Endothelial cell of umbilical vein (primary cell): Measurements from ENCODE around the gene TBCD. TPM values are rescaled to one million over a fixed set of nuclear protein-coding genes. Genes with fewer than 3 reads are reported as not detected.

ENCODE experiments used
- BruUV-seq: library from RNA; stranded (reverse); fragments of 400-500 nt; replicated peaks from 2 replicates; lab custom pipeline; 2021; lab: Mats Ljungman, UMichigan
- CTCF ChIA-PET: fragments of 300-600, 350-600 bp; sonication (Branson Sonifier 250); formaldehyde crosslinking; loops from one replicate; lab custom pipeline; 2021; ENCODE audit warnings: antibody characterized with exemption, inconsistent platforms; lab: Charles Lee
- POLR2A ChIA-PET: fragments of 300-600, 350-600 bp; sonication (Branson Sonifier 250); formaldehyde crosslinking; loops from one replicate; lab custom pipeline; 2021; ENCODE audit warnings: antibody characterized with exemption, inconsistent platforms; lab: Charles Lee
- DNase-seq: peaks from one replicate; pipeline ENCODE4 v3.0.0-alpha.2; 2011; ENCODE audit warnings: low read depth, low spot score
- FAIRE-seq: peaks from 2 replicates; lab custom pipeline; 2011; peaks lifted over from hg19 to GRCh38; lab: Jason Lieb, UNC
- H2AFZ ChIP-seq: 2 replicates; pipeline ENCODE4 v1.6.0; 2012; ENCODE audit warnings: low read depth, low read length, control low read depth, inconsistent platforms
- H3K27ac ChIP-seq: 2 replicates; pipeline ENCODE4 v1.5.1; 2011; ENCODE audit warnings: low read depth, mild to moderate bottlenecking, control low read depth, low read length, moderate library complexity; ENCODE audit not compliant: insufficient read depth
- H3K27me3 ChIP-seq, 2 experiments: 2 replicates each; pipeline versions ENCODE4 v1.6.0 to v1.6.1; 2011; ENCODE audit warnings: low read length in 2 of 2, mixed read lengths in 1 of 2; ENCODE audit not compliant: control insufficient read depth in 2 of 2, insufficient read depth in 2 of 2
- H3K36me3 ChIP-seq, 2 experiments: 2 replicates in 1 of 2; 3 replicates in 1 of 2; pipeline ENCODE4 v1.5.1; 2011; ENCODE audit warnings: low read length in 2 of 2, mild to moderate bottlenecking in 1 of 2, moderate library complexity in 1 of 2; ENCODE audit not compliant: control insufficient read depth in 2 of 2, insufficient read depth in 2 of 2; ENCODE audit errors: extremely low read depth in 1 of 2
- H3K4me1 ChIP-seq: 3 replicates; pipeline ENCODE4 v1.5.1; 2011; ENCODE audit warnings: mild to moderate bottlenecking, low read length; ENCODE audit not compliant: control insufficient read depth, insufficient read depth; ENCODE audit errors: extremely low read depth
- H3K4me2 ChIP-seq: 2 replicates; pipeline ENCODE4 v1.6.1; 2011; ENCODE audit warnings: low read length, control low read depth, mixed read lengths; ENCODE audit not compliant: insufficient read depth
- H3K4me3 ChIP-seq, 3 experiments: fragments of 200-600 bp in 1 of 3; sonication (generic), shearing (Covaris generic) in 1 of 3; replicated peaks in 1 of 3; 2 replicates each; pipeline ENCODE4 v1.5.1; 2011 to 2016; ENCODE audit warnings: control low read depth in 3 of 3, low read length in 3 of 3, mild to moderate bottlenecking in 2 of 3, inconsistent platforms in 1 of 3, low read depth in 1 of 3, moderate library complexity in 1 of 3; ENCODE audit not compliant: insufficient read depth in 1 of 3
- H3K79me2 ChIP-seq: 2 replicates; pipeline ENCODE4 v1.6.0; 2012; ENCODE audit warnings: low read length, inconsistent platforms; ENCODE audit not compliant: control insufficient read depth, insufficient read depth
- H3K9ac ChIP-seq: replicated peaks from 2 replicates; pipeline ENCODE3; 2011; ENCODE audit warnings: low read length, control low read depth; ENCODE audit not compliant: insufficient read depth; ENCODE audit errors: extremely low read depth
- H3K9me1 ChIP-seq: replicated peaks from 3 replicates; pipeline ENCODE4 v1.6.0; 2011; ENCODE audit warnings: mild to moderate bottlenecking, low read length; ENCODE audit not compliant: control insufficient read depth, insufficient read depth; ENCODE audit errors: extremely low read depth
- H3K9me3 ChIP-seq: replicated peaks from 2 replicates; pipeline ENCODE4 v1.5.1; 2012; ENCODE audit warnings: low read length, inconsistent platforms; ENCODE audit not compliant: control insufficient read depth, insufficient read depth
- H4K20me1 ChIP-seq: replicated peaks from 2 replicates; pipeline ENCODE3; 2011; ENCODE audit warnings: mild to moderate bottlenecking, low read length; ENCODE audit not compliant: control insufficient read depth, insufficient read depth; ENCODE audit errors: extremely low read depth
- EZH2 ChIP-seq: IDR thresholded peaks from 2 replicates; pipeline ENCODE4 v1.6.1; 2012; ENCODE audit warnings: borderline replicate concordance, low read depth, mild to moderate bottlenecking, moderate library complexity, low read length, inconsistent platforms; ENCODE audit not compliant: severe bottlenecking
- FOS ChIP-seq: IDR thresholded peaks from 2 replicates; pipeline ENCODE4 v1.6.1; 2011; ENCODE audit warnings: mild to moderate bottlenecking, low read length, moderate library complexity, borderline replicate concordance; ENCODE audit not compliant: insufficient read depth
- GATA2 ChIP-seq: IDR thresholded peaks from 2 replicates; pipeline ENCODE4 v1.7.0; 2011; ENCODE audit warnings: low read depth, mild to moderate bottlenecking, moderate library complexity, mixed read lengths, low read length; ENCODE audit not compliant: insufficient read length, insufficient read depth
- JUN ChIP-seq: IDR thresholded peaks from 2 replicates; pipeline ENCODE4 v1.6.1; 2011; ENCODE audit warnings: borderline replicate concordance, low read depth; ENCODE audit not compliant: insufficient read length, insufficient read depth
- MAX ChIP-seq: IDR thresholded peaks from 2 replicates; pipeline ENCODE4 v1.6.1; 2011; ENCODE audit not compliant: insufficient read depth, insufficient read length
- MYC ChIP-seq: IDR thresholded peaks from one replicate; pipeline ENCODE4 v1.6.1; 2011; ENCODE audit warnings: mild to moderate bottlenecking, low read depth, low read length
- POLR2A ChIP-seq: IDR thresholded peaks from 2 replicates; pipeline ENCODE4 v1.6.1; 2012; ENCODE audit warnings: low read depth, mild to moderate bottlenecking, control low read depth, low read length
- POLR2AphosphoS5 ChIP-seq: IDR thresholded peaks from 2 replicates; pipeline ENCODE4 v1.6.1; 2012; ENCODE audit warnings: low read depth, mild to moderate bottlenecking, control low read depth, low read length, moderate library complexity; ENCODE audit not compliant: insufficient read depth
- dilution Hi-C: fragments of 300-500 bp; cut with MboI; formaldehyde crosslinking; loops from one replicate; pipeline ENCODE4 v1.15.0; 2019; ENCODE audit warnings: low sequenced_read_pairs; ENCODE audit not compliant: extremely low pct_ligation_motif_present
- intact Hi-C: fragments of 100-400 bp; cut with micrococcal nuclease; formaldehyde crosslinking; loops from one replicate; pipeline ENCODE4 v1.10.0; 2022
- polyA plus RNA-seq, 4 experiments: library from polyadenylated mRNA; depleted of rRNA in 3 of 4; stranded (reverse) in 3 of 4; unstranded in 1 of 4; fragments of >200 nt; gene quantifications; 2 replicates each; pipeline versions ENCODE4 v1.2.1 to v1.2.3, GENCODE V29; 2011 to 2012; ENCODE audit warnings: missing spikeins in 1 of 4
- total RNA-seq: library from RNA; stranded (reverse); gene quantifications from 2 replicates; pipeline ENCODE4 v1.2.3, GENCODE V29; 2021
- TF ChIP-seq, protein P1 (sequence below), 2 donors: IDR thresholded peaks; 1 replicate in 1 of 2; 2 replicates in 1 of 2; pipeline ENCODE4 v1.5.1; 2011; ENCODE audit warnings: low read length in 2 of 2, mild to moderate bottlenecking in 2 of 2, moderate library complexity in 2 of 2, control low read depth in 1 of 2, inconsistent platforms in 1 of 2, low read depth in 1 of 2; ENCODE audit not compliant: insufficient read depth in 1 of 2; ENCODE audit errors: extremely low read depth in 1 of 2

TBCD gene
- total and polyA plus RNA-seq, 2 donors (not counting 3 experiments of a cell fraction or from before 2014, with no cell fraction given), result 121 to 145 TPM

- ChIA-PET POLR2A (no interaction called here), CTCF (interaction anchor here (2.5 kb wide), 1 partner anchor 13 kb away, joined by 7 read pairs; no protein-coding TSS in a partner anchor)
- peaks cover 30% of the 10 kb centered on the region for H3K79me2 ChIP-seq
- intact Hi-C loops, result loop anchor here (2.0 kb wide), 1 partner anchor 36 kb away; the partner anchor contains the start of gene FN3KRP
- TF ChIP-seq MYC, result no peak
- TF ChIP-seq GATA2, result no peak
- TF ChIP-seq, protein P1, sequence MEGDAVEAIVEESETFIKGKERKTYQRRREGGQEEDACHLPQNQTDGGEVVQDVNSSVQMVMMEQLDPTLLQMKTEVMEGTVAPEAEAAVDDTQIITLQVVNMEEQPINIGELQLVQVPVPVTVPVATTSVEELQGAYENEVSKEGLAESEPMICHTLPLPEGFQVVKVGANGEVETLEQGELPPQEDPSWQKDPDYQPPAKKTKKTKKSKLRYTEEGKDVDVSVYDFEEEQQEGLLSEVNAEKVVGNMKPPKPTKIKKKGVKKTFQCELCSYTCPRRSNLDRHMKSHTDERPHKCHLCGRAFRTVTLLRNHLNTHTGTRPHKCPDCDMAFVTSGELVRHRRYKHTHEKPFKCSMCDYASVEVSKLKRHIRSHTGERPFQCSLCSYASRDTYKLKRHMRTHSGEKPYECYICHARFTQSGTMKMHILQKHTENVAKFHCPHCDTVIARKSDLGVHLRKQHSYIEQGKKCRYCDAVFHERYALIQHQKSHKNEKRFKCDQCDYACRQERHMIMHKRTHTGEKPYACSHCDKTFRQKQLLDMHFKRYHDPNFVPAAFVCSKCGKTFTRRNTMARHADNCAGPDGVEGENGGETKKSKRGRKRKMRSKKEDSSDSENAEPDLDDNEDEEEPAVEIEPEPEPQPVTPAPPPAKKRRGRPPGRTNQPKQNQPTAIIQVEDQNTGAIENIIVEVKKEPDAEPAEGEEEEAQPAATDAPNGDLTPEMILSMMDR (IDR thresholded peaks at IDR 0.05; ENCODE audit: extremely low read depth in 1 of 2, insufficient read depth in 1 of 2, low read depth in 1 of 2, low read length in 2 of 2), result no peak
- no peak for TF ChIP-seq EZH2
- no peak for TF ChIP-seq POLR2A
- TF ChIP-seq JUN, result no peak
- TF ChIP-seq MAX, result no peak
- TF ChIP-seq FOS, result no peak
- TF ChIP-seq POLR2AphosphoS5, result no peak
- no peaks in the 10 kb centered on the region for H3K9me3 ChIP-seq
- no peaks in the 10 kb centered on the region for H4K20me1 ChIP-seq
- peak overlapping the region in 2 of 3 experiments; percentile 67 to 83 for H3K4me3 ChIP-seq
- peak overlapping the region; percentile 38 for H3K4me2 ChIP-seq
- no peak for DNase-seq
- no peaks in the 10 kb centered on the region for H3K27me3 ChIP-seq
- H3K27ac ChIP-seq, result no peak overlapping the region
- H3K9ac ChIP-seq, result peak overlapping the region; percentile 64
- H3K4me1 ChIP-seq, result peaks cover 5% of the 10 kb centered on the region
- no peak overlapping the region for H2AFZ ChIP-seq
- no peak for FAIRE-seq
- dilution Hi-C loops, result no loop called here
- no peaks in the 10 kb centered on the region for H3K9me1 ChIP-seq
- H3K36me3 ChIP-seq, result peaks cover 0 to 2% of the 10 kb centered on the region in 2 experiments
- TSS peak; percentile 29 for BruUV-seq
Observed at GRCh38 chr17:82753201-82753464, 1.3 kb downstream of the TBCD start.
